Keratinocyte (primary cell): Measurements from ENCODE around the gene ZNF597. TPM values are rescaled to one million over a fixed set of nuclear protein-coding genes. Genes with fewer than 3 reads are reported as not detected.

Source experiments
- DNase-seq: peaks from one replicate; pipeline ENCODE4 v3.0.0-alpha.2; 2011; ENCODE audit warnings: low read depth, missing footprints, low spot score
- FAIRE-seq: peaks from 2 replicates; lab custom pipeline; 2011; peaks lifted over from hg19 to GRCh38; lab: Jason Lieb, UNC
- H2AFZ ChIP-seq: 2 replicates; pipeline ENCODE4 v1.6.0; 2012; ENCODE audit warnings: low read length, control low read depth, inconsistent platforms; ENCODE audit not compliant: control insufficient read depth
- H3K27ac ChIP-seq: 2 replicates; pipeline ENCODE4 v1.5.1; 2011; ENCODE audit warnings: low read length; ENCODE audit not compliant: control insufficient read depth, insufficient read depth
- H3K27me3 ChIP-seq: 3 replicates; pipeline ENCODE4 v1.6.0; 2011; ENCODE audit warnings: low read length; ENCODE audit not compliant: control insufficient read depth, insufficient read depth; ENCODE audit errors: extremely low read depth
- H3K36me3 ChIP-seq, 2 experiments: 2 replicates in 1 of 2; 3 replicates in 1 of 2; pipeline ENCODE4 v1.5.1; 2011; ENCODE audit warnings: low read length in 2 of 2, mild to moderate bottlenecking in 1 of 2; ENCODE audit not compliant: control insufficient read depth in 2 of 2, insufficient read depth in 2 of 2; ENCODE audit errors: extremely low read depth in 1 of 2
- H3K4me1 ChIP-seq: 3 replicates; pipeline ENCODE4 v1.5.1; 2011; ENCODE audit warnings: low read length; ENCODE audit not compliant: control insufficient read depth, insufficient read depth; ENCODE audit errors: extremely low read depth
- H3K4me2 ChIP-seq: 3 replicates; pipeline ENCODE4 v1.6.0; 2011; ENCODE audit warnings: low read depth, low read length; ENCODE audit not compliant: control insufficient read depth, insufficient read depth; ENCODE audit errors: extremely low read depth
- H3K4me3 ChIP-seq, 3 experiments: fragments of 200-600 bp in 1 of 3; sonication (generic) in 1 of 3; 2 replicates in 2 of 3; 3 replicates in 1 of 3; pipeline ENCODE4 v1.5.1; 2011 to 2016; ENCODE audit warnings: low read length in 3 of 3, mild to moderate bottlenecking in 3 of 3, control low read depth in 2 of 3, inconsistent platforms in 1 of 3, low read depth in 1 of 3, mixed read lengths in 1 of 3, mixed run types in 1 of 3, moderate library complexity in 1 of 3; ENCODE audit not compliant: control insufficient read depth in 2 of 3, insufficient read depth in 2 of 3; ENCODE audit errors: extremely low read depth in 1 of 3
- H3K79me2 ChIP-seq: 2 replicates; pipeline ENCODE4 v1.6.0; 2012; ENCODE audit warnings: low read length; ENCODE audit not compliant: control insufficient read depth, insufficient read depth
- H3K9ac ChIP-seq: 3 replicates; pipeline ENCODE4 v1.6.0; 2011; ENCODE audit warnings: low read length; ENCODE audit not compliant: control insufficient read depth, insufficient read depth; ENCODE audit errors: extremely low read depth
- H3K9me1 ChIP-seq: 3 replicates; pipeline ENCODE4 v1.6.0; 2011; ENCODE audit warnings: low read length; ENCODE audit not compliant: control insufficient read depth, insufficient read depth; ENCODE audit errors: extremely low read depth
- H3K9me3 ChIP-seq: 2 replicates; pipeline ENCODE4 v1.5.1; 2012; ENCODE audit warnings: low read depth, low read length; ENCODE audit not compliant: control insufficient read depth
- H4K20me1 ChIP-seq: 3 replicates; pipeline ENCODE4 v1.6.0; 2011; ENCODE audit warnings: low read length; ENCODE audit not compliant: control insufficient read depth, insufficient read depth; ENCODE audit errors: extremely low read depth
- EZH2 ChIP-seq: IDR thresholded peaks from one replicate; pipeline ENCODE4 v1.6.1; 2012; ENCODE audit warnings: inconsistent platforms, mild to moderate bottlenecking, low read length, moderate library complexity
- dilution Hi-C: fragments of 300-500 bp; cut with MboI; formaldehyde crosslinking; loops from one replicate; pipeline ENCODE4 v1.7.0; 2020; ENCODE audit warnings: low sequenced_read_pairs; ENCODE audit not compliant: extremely low pct_ligation_motif_present
- polyA plus RNA-seq, 5 experiments: library from polyadenylated mRNA; depleted of rRNA in 3 of 5; stranded (reverse) in 3 of 5; stranded (forward) in 1 of 5; unstranded in 1 of 5; fragments of >200 nt; gene quantifications; 1 replicate in 1 of 5; 2 replicates in 3 of 5; 3 replicates in 1 of 5; pipeline versions ENCODE4 v1.2.1 to v1.2.3, GENCODE V29; 2011 to 2012; ENCODE audit warnings: missing spikeins in 2 of 5, low read depth in 1 of 5, low replicate concordance in 1 of 5
- TF ChIP-seq, protein P1 (sequence below), 3 experiments: IDR thresholded peaks in 1 of 3; conservative IDR thresholded peaks in 1 of 3; optimal IDR thresholded peaks in 1 of 3; 2 replicates in 2 of 3; 3 replicates in 1 of 3; pipeline versions ENCODE3 to v1.5.1; 2011; ENCODE audit warnings: low read length in 3 of 3, mild to moderate bottlenecking in 3 of 3, moderate library complexity in 2 of 3, control low read depth in 1 of 3, inconsistent platforms in 1 of 3; ENCODE audit not compliant: insufficient read depth in 2 of 3; ENCODE audit errors: extremely low read depth in 1 of 3

Gene ZNF597
- polyA plus RNA-seq, 1 donor (not counting 4 experiments of a cell fraction or from before 2014, with no cell fraction given): 1.7 TPM

DNA sequence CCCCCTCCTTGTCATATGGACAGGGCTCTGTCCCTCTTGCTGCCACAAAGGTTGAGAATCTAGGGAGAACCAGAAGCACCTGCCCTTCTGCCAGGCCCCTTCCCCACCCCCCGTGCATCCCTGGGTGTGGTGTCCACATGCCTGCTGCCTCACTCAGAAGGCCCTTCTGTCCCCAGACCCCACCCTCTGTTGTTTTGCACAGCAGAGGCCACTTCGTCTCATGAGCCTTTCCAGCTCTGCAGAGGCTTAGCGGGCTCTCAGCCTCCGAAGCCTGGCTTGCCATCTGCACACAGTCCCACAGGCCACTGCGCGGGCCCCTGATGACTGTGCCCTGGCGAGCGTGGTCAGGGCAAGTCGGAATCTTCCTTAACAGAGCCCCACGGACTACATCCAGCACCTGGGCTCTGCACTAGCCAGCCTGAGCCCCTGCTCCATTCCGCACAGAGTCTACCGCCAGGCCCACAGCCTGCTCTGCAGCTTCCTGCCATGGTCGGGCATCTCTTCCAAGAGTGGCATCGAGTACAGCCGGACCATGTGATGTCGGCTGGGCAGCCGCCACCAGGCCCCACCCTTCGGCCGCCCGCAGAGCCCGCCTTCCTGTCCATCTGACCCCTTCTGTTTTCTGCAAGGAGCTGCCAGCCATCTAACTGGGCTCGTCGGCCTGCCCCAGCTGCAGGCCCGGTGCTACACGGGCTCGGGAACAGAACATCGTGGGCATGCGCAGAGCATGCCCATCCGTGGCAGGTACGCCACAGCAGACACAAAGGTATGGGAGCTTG lies 41.2 kb upstream of the ZNF597 start:
- H2AFZ ChIP-seq: no peak overlapping the region
- no peak for DNase-seq
- no peaks in the 10 kb centered on the region for H3K27me3 ChIP-seq
- peaks cover 33 to 38% of the 10 kb centered on the region in 2 experiments for H3K36me3 ChIP-seq
- H3K9ac ChIP-seq: no peak overlapping the region
- H3K9me3 ChIP-seq: no peaks in the 10 kb centered on the region
- no peak overlapping the region for H3K4me3 ChIP-seq
- dilution Hi-C loops: no loop called here
- TF ChIP-seq EZH2: no peak
- TF ChIP-seq, protein P1, sequence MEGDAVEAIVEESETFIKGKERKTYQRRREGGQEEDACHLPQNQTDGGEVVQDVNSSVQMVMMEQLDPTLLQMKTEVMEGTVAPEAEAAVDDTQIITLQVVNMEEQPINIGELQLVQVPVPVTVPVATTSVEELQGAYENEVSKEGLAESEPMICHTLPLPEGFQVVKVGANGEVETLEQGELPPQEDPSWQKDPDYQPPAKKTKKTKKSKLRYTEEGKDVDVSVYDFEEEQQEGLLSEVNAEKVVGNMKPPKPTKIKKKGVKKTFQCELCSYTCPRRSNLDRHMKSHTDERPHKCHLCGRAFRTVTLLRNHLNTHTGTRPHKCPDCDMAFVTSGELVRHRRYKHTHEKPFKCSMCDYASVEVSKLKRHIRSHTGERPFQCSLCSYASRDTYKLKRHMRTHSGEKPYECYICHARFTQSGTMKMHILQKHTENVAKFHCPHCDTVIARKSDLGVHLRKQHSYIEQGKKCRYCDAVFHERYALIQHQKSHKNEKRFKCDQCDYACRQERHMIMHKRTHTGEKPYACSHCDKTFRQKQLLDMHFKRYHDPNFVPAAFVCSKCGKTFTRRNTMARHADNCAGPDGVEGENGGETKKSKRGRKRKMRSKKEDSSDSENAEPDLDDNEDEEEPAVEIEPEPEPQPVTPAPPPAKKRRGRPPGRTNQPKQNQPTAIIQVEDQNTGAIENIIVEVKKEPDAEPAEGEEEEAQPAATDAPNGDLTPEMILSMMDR (optimal IDR thresholded peaks at IDR 0.05 in 1 of 3, IDR thresholded peaks at IDR 0.05 in 1 of 3, conservative IDR thresholded peaks at IDR 0.05 in 1 of 3; ENCODE audit: extremely low read depth in 1 of 3, insufficient read depth in 2 of 3, low read length in 3 of 3): no peak
- H3K9me1 ChIP-seq: no peaks in the 10 kb centered on the region
- peaks cover 3% of the 10 kb centered on the region for H3K79me2 ChIP-seq
- no peak overlapping the region for H3K4me2 ChIP-seq
- H4K20me1 ChIP-seq: no peaks in the 10 kb centered on the region
- H3K27ac ChIP-seq: no peak overlapping the region
- no peaks in the 10 kb centered on the region for H3K4me1 ChIP-seq
- FAIRE-seq: no peak

DNA sequence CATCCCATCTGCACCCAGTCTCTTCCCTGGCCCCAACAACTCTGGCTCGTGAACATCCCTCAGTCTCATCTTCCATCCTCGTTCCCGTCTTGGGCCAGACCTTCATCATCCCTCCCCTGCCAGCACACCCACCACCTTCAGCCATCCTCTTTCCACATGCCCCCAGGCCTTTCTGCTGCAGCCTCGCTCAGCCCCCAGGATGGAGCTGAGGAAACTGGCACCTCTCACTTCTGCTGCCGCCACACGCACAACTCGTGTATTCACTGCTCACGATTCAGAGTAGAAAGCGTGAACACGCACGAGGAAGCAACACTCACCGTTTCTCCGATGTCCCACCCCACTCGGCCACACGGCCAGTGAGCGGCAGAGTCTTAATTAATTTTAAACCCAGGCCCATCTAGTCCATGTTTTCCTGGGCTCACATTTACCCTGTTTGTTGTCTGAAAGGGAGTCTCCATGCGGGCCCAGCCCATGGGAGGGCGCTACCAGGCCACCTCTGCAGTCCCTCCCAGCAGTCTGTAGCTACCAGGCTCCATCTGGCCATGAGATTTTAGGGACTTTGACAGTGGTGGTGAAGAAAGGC lies 39.4 kb upstream of the ZNF597 start:
- Histone ChIP-seq H2AFZ (no peak overlapping the region), H3K27me3 (no peaks in the 10 kb centered on the region), H3K79me2 (peaks cover 13% of the 10 kb centered on the region), H3K9me3 (no peaks in the 10 kb centered on the region), H3K9ac (no peak overlapping the region), H3K36me3 (peaks cover 32 to 42% of the 10 kb centered on the region in 2 experiments), H3K4me3 (no peak overlapping the region), H3K4me2 (no peak overlapping the region), H4K20me1 (no peaks in the 10 kb centered on the region), H3K4me1 (no peaks in the 10 kb centered on the region), H3K27ac (no peak overlapping the region), H3K9me1 (no peaks in the 10 kb centered on the region)
- TF ChIP-seq, protein P1 (optimal IDR thresholded peaks at IDR 0.05 in 1 of 3, IDR thresholded peaks at IDR 0.05 in 1 of 3, conservative IDR thresholded peaks at IDR 0.05 in 1 of 3; ENCODE audit: extremely low read depth in 1 of 3, insufficient read depth in 2 of 3, low read length in 3 of 3): no peak
- TF ChIP-seq EZH2: no peak
- no peak for DNase-seq
- dilution Hi-C loops: no loop called here
- no peak for FAIRE-seq
